ENCODE data around the gene DSG3.
"Not testable (repeated sequence)": the region's sequence is repeated elsewhere in the genome, so short reads cannot be mapped to it uniquely, and the experiment has no call there.

Gene DSG3

GRCh38 chr18:31491586-31491985, 44.0 kb downstream of the DSG3 start:
- no peak for DNase-seq (ENCODE audit: low read depth in 2 of 2)

- no peak for DNase-seq (ENCODE audit: low read depth in 2 of 2)
Observed at GRCh38 chr18:31492671-31493070, 45.1 kb downstream of the DSG3 start.

DNA sequence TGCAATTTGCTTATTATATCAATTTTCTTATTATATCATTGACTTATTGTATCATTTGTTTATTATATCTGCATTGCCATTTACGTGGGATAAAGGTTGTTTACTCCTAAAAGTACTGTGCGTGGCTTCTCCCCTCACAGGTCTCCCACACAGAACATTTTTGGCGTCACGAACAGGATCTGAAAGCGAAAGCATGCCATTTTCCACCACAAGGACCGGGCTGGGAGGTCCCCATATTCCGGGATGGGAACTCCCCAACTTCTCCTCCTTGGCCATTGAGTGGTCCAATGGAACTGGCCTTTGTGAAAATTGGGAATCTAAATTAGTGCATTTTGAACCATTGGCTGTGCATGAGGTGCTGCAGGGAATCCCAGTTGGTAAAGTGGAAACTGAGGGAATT, 45.6 kb downstream of the DSG3 start:
- DNase-seq (ENCODE audit: low read depth in 2 of 2), result no peak

DNA sequence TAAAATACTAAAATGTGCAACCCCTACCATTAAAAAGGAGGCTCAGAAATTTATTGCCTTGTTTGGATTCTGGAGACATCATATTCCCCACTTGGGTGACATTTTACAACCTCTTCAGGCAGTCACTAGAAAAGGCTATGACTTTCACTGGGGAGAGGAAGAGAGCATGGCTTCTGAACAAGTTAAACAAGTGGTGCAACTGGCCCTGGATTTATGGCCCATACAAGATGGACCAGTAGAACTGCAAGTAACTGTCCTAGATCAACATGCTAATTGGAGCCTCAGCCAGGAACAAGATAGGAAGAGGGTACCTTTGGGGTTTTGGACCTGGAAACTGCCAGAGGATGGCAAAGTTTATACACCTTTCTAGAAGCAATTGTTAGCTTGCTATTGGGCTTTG, 46.4 kb downstream of the DSG3 start:
- no peak for DNase-seq (ENCODE audit: low read depth in 2 of 2)

- DNase-seq (ENCODE audit: low read depth in 2 of 2), result not testable (repeated sequence)
Observed at GRCh38 chr18:31494705-31495244, 47.2 kb downstream of the DSG3 start.

GRCh38 chr18:31497404-31497835, 49.9 kb downstream of the DSG3 start:
- no peak for DNase-seq (ENCODE audit: low read depth in 2 of 2)

DNA sequence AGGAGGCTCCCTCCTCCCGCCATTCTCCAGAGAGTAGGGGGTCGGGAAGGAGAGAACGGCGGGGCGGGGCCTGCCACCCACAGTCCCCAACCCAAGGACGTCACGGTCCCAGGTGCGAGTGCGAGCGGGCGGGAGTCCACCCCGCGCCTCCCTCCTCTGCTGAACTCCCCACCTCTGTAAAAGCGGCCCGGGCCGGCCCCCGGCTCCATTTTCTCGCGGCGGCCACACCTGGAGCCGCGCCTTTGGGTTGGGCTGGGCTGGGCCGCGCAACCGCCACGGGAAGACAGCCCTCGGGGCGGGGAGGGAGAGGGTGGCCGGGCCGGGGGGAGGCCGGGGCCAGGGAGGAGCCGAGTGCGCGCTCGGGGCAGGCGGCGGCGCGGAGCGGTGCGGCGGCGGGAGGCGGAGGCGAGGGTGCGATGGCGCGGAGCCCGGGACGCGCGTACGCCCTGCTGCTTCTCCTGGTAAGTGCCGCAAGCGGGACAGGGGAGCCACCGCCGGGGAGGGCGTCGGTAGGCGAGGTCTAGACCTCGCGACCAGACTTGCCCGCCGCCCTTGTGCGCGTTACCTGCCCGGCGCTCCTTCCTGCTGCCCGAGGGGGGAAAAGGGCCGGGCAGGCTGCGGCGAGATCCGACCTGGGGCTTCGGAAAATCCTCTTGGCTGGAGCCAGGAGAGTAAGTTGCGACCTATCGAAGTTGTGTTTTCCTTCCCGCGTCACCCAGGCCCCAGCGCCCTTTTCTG, 50.5 kb downstream of the DSG3 start, which contains the start of gene DSG2:
Gene DSG2, plus strand, starts transcription at position 342 of the 738 bp plus-strand sequence. Its CDS starts 75 bp downstream, at position 417.
- DNase-seq (ENCODE audit: low read depth in 2 of 2), result no peak

- no peak for DNase-seq (ENCODE audit: low read depth in 2 of 2)
Observed at GRCh38 chr18:31498574-31499524, 51.3 kb downstream of the DSG3 start.

DNA sequence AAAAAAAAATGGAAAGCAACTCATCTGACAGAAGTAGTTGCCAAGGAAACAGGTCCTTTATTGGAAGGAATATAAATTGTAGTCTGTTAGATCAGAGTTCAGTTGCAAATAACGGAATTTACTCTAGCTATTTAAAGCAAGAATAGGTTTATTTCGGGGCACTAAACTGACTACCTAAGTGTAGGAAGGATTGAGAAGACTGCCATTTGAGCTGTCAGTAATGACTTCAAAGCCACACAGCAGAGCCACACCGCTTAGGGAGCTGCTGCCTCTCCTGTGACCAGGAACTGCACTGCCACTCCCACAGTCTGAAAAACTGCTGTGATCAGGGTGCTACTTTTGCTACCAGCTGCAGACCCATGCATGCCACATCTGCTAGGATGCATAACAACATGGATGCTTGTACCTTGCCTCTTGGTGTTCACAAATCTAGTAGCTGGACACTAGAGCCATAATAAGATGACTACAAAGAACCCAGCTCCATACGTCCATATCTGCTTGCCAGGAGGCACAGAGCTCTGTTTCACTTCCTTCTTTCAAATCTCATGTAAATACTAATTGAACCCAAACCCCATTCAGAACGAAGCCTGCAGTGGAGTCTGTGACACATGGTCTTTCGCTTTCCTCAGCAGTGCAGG, 52.6 kb downstream of the DSG3 start:
- DNase-seq (ENCODE audit: low read depth in 2 of 2), result no peak

DNA sequence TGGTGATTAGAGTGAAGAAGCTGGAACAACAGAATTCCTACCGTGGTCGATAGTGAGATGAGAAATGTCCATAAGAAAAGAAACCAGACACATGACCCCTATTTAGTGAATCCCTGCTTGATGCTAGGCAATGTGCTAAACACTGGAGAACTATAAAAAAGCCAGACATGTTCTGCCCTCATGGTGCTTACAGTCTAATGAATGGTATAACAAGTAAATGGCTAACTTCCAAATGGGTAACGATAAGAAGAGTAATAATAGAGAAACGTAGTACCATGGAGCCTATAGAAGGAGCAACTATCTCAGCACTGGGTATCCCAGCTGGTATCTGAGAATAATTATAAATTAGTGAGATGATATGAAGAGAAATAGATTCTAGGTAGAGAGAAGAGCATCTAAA, 55.5 kb downstream of the DSG3 start:
- no peak for DNase-seq (ENCODE audit: low read depth in 2 of 2)

DNA sequence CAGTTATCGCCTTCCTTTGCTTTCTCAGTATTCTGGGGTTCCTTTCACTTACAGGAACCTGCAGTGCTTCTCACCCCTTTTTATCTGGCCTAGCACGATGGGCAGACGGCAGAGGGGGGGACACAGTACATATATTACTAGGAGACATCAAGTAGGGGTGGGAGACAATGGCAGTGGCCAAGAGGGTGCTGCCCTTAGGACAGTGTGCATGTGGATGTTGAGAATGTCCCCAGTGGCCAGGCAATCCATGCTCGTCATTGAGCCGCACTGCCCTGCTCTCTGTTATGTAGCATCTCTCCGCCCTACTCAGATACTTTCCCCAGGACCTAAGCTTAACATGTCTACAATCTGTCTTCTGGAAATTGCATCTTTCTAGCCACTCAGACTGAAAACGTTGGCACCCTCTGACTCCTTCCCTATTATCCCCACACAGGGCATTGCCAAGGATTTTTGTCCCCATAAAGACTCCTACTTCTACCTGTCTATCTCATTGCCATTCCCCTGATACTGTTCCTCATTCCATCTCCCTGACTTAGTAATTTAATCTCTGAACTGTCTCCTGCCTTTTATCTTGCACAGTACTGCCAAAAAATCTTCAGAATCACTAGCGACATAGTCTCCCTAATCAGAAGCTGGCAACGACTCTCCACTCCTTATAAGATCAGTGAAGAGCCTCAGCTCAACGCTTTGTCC, 57.1 kb downstream of the DSG3 start:
- DNase-seq (ENCODE audit: low read depth in 2 of 2), result no peak

GRCh38 chr18:31505156-31505555, 57.6 kb downstream of the DSG3 start:
- DNase-seq (ENCODE audit: low read depth in 2 of 2), result no peak

GRCh38 chr18:31506024-31506742, 58.6 kb downstream of the DSG3 start:
- DNase-seq (ENCODE audit: low read depth in 2 of 2), result no peak

GRCh38 chr18:31507124-31507523, 59.6 kb downstream of the DSG3 start:
- DNase-seq (ENCODE audit: low read depth in 2 of 2), result not testable (repeated sequence)

- no peak for DNase-seq (ENCODE audit: low read depth in 2 of 2)
Observed at GRCh38 chr18:31508781-31509180, 61.2 kb downstream of the DSG3 start.

GRCh38 chr18:31509571-31509970, 62.0 kb downstream of the DSG3 start:
- DNase-seq (ENCODE audit: low read depth in 2 of 2), result no peak

- DNase-seq (ENCODE audit: low read depth in 2 of 2), result no peak
Observed at GRCh38 chr18:31510319-31510718, 62.8 kb downstream of the DSG3 start.

GRCh38 chr18:31511098-31511497, 63.6 kb downstream of the DSG3 start:
- DNase-seq (ENCODE audit: low read depth in 2 of 2), result no peak

DNA sequence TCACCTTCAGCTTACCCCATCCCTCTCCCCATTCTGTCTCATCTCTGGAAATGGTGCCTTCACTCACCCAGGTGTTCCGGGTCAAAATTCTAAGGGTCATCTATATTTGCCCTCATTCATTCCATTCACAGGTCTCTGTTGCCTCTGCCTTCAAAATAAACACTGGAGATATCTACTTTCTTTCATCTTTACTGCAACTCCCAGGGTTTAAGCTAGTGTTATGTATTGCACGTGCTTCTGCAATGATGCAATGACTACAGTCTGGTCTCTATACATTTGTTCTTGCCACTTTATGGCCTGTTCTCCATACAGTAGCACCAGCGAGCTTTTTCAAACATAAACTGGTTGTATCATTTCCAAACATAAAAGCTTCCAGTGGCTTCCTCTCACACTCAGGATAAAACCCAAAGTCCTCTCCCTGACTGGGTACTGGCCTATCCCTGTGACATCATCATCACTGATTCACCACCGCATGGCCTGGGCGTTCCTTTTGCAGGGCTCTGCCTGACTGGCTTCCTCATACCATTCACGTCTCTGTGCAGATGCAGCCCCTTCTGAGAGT, 64.7 kb downstream of the DSG3 start:
- DNase-seq (ENCODE audit: low read depth in 2 of 2), result no peak

GRCh38 chr18:31513189-31513935, 65.8 kb downstream of the DSG3 start:
- no peak for DNase-seq (ENCODE audit: low read depth in 2 of 2)

Measured in stimulated activated CD4-positive, alpha-beta T cell treated with anti-CD3 and anti-CD28 coated beads, Interleukin-12 subunit alpha, Interleukin-12 subunit beta, amount 100 ng/mL, for 24 hours (primary cell).